ENCODE data around the gene ISM1.

Gene ISM1

DNA sequence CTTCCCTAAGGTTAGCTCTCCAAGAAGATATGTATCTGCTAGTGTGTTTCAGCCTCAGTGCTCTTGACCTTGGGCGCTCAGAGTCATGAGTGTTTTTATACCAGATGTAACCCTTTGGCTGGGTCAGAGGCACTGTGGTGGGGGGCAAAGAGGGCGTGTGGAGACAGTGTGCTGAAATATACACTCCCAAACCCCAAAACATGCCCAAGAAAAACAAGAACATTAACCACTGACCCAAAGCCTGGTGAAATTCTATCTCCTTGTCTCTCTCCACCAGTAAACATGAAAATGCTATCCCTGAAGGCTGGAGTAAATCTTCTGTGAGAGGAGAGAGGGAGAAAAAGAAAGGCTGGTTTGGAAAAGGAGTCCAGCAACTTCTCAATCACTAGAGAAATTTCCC lies 47.9 kb downstream of the ISM1 start:
- TF ChIP-seq, protein P1, sequence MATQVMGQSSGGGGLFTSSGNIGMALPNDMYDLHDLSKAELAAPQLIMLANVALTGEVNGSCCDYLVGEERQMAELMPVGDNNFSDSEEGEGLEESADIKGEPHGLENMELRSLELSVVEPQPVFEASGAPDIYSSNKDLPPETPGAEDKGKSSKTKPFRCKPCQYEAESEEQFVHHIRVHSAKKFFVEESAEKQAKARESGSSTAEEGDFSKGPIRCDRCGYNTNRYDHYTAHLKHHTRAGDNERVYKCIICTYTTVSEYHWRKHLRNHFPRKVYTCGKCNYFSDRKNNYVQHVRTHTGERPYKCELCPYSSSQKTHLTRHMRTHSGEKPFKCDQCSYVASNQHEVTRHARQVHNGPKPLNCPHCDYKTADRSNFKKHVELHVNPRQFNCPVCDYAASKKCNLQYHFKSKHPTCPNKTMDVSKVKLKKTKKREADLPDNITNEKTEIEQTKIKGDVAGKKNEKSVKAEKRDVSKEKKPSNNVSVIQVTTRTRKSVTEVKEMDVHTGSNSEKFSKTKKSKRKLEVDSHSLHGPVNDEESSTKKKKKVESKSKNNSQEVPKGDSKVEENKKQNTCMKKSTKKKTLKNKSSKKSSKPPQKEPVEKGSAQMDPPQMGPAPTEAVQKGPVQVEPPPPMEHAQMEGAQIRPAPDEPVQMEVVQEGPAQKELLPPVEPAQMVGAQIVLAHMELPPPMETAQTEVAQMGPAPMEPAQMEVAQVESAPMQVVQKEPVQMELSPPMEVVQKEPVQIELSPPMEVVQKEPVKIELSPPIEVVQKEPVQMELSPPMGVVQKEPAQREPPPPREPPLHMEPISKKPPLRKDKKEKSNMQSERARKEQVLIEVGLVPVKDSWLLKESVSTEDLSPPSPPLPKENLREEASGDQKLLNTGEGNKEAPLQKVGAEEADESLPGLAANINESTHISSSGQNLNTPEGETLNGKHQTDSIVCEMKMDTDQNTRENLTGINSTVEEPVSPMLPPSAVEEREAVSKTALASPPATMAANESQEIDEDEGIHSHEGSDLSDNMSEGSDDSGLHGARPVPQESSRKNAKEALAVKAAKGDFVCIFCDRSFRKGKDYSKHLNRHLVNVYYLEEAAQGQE (IDR thresholded peaks at IDR 0.05; ENCODE audit: insufficient replicate concordance, low read depth): no peak
- TF ChIP-seq GABPA (IDR thresholded peaks at IDR 0.05; ENCODE audit: low read depth) (no peak), SPI1 (IDR thresholded peaks at IDR 0.05; ENCODE audit: borderline replicate concordance, low read depth) (no peak), POLR2AphosphoS5 (IDR thresholded peaks at IDR 0.05; ENCODE audit: low read depth) (no peak)
- TF ChIP-seq, protein P2, sequence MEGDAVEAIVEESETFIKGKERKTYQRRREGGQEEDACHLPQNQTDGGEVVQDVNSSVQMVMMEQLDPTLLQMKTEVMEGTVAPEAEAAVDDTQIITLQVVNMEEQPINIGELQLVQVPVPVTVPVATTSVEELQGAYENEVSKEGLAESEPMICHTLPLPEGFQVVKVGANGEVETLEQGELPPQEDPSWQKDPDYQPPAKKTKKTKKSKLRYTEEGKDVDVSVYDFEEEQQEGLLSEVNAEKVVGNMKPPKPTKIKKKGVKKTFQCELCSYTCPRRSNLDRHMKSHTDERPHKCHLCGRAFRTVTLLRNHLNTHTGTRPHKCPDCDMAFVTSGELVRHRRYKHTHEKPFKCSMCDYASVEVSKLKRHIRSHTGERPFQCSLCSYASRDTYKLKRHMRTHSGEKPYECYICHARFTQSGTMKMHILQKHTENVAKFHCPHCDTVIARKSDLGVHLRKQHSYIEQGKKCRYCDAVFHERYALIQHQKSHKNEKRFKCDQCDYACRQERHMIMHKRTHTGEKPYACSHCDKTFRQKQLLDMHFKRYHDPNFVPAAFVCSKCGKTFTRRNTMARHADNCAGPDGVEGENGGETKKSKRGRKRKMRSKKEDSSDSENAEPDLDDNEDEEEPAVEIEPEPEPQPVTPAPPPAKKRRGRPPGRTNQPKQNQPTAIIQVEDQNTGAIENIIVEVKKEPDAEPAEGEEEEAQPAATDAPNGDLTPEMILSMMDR (IDR thresholded peaks at IDR 0.05; ENCODE audit: insufficient read depth, low read length): no peak
- no peak for DNase-seq (ENCODE audit: low read depth in 1 of 2, low spot score in 1 of 2)
- no peaks in the 10 kb centered on the region for H3K27me3 ChIP-seq (ENCODE audit: insufficient read depth, poor library complexity, severe bottlenecking)
- H3K4me3 ChIP-seq (replicated peaks; ENCODE audit: insufficient read depth, low read length): no peak overlapping the region
- H3K27ac ChIP-seq (replicated peaks): no peak overlapping the region

DNA sequence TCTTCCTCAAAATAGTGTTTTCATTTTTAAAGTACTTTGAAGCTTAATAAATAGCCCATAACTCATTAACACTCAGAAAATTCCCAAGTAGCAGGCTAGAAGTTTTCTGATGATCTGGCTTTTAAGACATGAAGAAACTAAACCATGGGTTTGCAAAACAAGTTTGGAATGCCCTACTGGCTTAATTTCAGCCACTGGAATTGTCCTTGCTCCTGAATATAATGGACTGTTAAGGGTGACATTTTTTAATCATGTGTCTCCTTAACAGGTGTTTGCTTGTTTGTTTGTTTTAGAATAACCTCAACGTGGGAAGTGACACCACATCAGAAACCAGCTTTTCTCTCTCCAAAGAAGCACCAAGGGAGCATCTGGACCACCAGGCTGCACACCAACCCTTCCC lies 49.1 kb downstream of the ISM1 start:
- no peak for TF ChIP-seq POLR2AphosphoS5 (IDR thresholded peaks at IDR 0.05; ENCODE audit: low read depth)
- TF ChIP-seq SPI1 (IDR thresholded peaks at IDR 0.05; ENCODE audit: borderline replicate concordance, low read depth): no peak
- TF ChIP-seq GABPA (IDR thresholded peaks at IDR 0.05; ENCODE audit: low read depth): no peak
- TF ChIP-seq, protein P2 (IDR thresholded peaks at IDR 0.05; ENCODE audit: insufficient read depth, low read length): no peak
- TF ChIP-seq, protein P1 (IDR thresholded peaks at IDR 0.05; ENCODE audit: insufficient replicate concordance, low read depth): no peak

DNA sequence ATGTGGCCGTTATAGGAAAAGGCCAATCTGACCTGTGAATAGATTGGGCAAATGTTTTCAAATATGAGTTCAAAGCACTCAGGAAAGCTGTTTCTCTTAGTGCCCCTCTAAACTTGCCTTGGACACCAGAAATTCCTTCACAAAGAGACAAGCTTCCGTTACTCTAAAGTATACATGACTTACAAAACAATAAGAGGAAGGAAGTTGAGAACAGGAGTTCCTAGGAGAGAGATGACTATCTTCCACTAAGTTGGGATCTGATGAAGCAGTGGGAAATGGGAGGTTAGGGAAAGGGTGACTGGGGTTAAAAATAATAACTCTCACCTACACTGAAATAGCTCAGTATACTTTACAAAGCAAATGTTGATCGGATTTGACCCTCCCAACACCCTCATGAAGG lies 50.0 kb downstream of the ISM1 start:
- DNase-seq (ENCODE audit: low read depth in 1 of 2, low spot score in 1 of 2): no peak
- TF ChIP-seq POLR2AphosphoS5 (IDR thresholded peaks at IDR 0.05; ENCODE audit: low read depth): no peak
- TF ChIP-seq, protein P2 (IDR thresholded peaks at IDR 0.05; ENCODE audit: insufficient read depth, low read length): no peak
- TF ChIP-seq, protein P1 (IDR thresholded peaks at IDR 0.05; ENCODE audit: insufficient replicate concordance, low read depth): no peak
- H3K4me3 ChIP-seq (replicated peaks; ENCODE audit: insufficient read depth, low read length): no peak overlapping the region
- H3K27ac ChIP-seq (replicated peaks): no peak overlapping the region
- no peaks in the 10 kb centered on the region for H3K27me3 ChIP-seq (ENCODE audit: insufficient read depth, poor library complexity, severe bottlenecking)

More for the DNA sequence above, 49.1 kb downstream of the ISM1 start:
- Histone ChIP-seq H3K27me3 (ENCODE audit: insufficient read depth, poor library complexity, severe bottlenecking) (no peaks in the 10 kb centered on the region), H3K4me3 (replicated peaks; ENCODE audit: insufficient read depth, low read length) (no peak overlapping the region), H3K27ac (replicated peaks) (no peak overlapping the region)
- DNase-seq (ENCODE audit: low read depth in 1 of 2, low spot score in 1 of 2): no peak

Measured in HL-60 (cell line).